HG03025 (cell line): Measurements from ENCODE around the gene CABP7.

Experiments
- ATAC-seq: cut with Tn5 transposase; IDR thresholded peaks from one replicate; pipeline ENCODE4 v1.9.1; 2021; ENCODE audit warnings: mild to moderate bottlenecking, moderate library complexity; ENCODE audit not compliant: unreplicated experiment, low FRiP score

The CABP7 gene

GRCh38 chr22:29722151-29722550, 2.3 kb downstream of the CABP7 start:
- ATAC-seq: no peak

DNA sequence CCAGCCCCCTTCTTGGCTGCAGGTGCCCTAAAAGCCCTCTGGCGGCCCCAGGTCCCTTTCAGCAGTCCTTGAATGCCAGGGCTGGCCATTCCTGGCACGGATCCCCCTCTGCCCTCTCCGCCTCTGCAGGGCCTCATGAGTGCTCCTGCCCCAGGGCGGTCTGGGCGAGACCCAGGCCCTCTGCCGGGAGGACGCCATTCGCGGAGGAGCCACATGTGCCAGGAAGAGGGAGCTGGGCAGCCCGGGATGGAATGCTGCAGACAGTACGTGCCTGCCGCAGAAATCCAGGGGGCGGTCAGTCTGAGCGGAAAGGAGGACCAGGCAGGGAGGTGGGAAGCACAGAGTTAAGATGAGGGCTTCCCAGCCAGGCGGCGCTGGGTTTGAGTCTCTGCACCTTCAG, 2.8 kb downstream of the CABP7 start:
- no peak for ATAC-seq

DNA sequence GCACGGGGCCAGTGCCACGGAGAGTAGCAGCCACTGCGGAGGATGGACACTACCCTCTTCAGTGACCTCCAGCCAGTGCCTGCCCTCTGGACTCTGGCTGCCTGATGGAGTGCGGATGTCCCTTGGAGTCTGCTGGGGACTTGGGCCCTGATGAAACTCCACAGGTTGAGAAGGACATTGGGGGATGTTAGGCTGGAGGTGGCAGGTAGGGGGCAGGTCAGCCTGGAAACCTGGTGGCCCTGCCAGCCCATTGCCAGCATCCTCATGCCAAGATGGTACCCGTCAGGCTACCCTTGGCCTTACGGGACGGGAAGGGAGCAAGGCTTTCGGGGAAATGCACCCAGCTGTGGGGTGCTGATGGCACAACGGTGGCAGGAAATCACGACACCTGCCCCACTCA, 4.0 kb downstream of the CABP7 start:
- no peak for ATAC-seq

DNA sequence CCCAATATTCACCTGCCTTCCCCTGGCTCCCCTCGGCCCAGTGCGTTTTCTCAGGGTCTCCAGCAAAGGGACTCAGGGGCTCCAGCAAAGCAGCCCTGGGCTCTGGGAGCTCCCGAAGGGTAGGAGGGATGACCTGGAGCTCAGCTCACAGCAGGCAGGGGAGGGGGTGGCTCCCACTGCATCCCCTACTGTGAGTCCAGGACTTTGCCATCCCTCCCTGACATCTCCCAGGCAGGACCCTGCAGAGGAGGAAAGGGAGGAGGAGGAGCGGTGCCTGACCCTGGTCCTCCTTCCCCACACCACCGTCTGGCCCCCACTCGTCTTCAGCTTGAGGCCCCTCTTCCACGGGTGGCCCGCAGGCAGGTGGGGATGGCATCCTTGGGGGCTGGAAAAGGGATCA, 5.0 kb downstream of the CABP7 start:
- no peak for ATAC-seq

DNA sequence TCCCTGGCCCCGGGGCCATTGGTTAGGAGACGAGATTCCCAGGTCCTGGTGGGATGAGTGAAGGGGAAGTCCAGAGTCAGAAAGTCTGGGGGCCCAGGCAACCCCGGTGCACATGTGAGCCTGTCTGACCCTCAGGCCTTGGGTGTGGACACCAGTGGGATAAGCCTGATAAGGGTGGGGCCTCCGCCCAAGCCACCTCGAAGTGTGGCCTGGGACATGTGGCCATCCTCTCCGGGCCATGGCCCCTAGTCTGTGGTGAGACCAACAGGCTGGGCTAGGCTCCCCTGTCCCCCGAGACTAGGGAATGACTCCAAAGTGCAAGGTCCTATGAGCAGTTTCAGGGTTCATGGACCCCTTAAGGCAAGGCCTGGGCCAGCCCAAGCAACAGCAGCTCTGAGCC, 6.3 kb downstream of the CABP7 start:
- ATAC-seq: no peak

GRCh38 chr22:29726512-29727130, 6.8 kb downstream of the CABP7 start:
- no peak for ATAC-seq

DNA sequence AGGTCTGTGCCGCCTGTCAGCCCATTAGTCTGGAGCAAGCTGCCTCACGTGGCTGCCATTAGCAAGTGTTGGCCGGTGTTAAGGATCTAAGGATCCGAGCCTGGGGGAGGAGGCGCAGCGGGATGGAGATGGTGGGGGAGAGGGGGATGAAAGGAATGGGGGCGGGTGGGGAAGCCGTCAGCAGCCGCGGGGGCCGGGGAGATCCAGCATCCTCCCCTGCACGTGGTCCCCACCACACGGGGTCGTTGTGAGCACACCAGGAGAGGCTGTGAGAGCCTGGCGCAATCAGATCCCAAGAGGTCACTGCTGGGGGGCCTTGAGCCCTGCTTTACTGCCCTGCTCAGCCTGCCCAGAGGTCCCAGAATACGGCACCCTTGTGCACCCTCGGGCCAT, 7.3 kb downstream of the CABP7 start:
- ATAC-seq: no peak

- no peak for ATAC-seq
Measured at GRCh38 chr22:29729161-29729560, 9.4 kb downstream of the CABP7 start.

DNA sequence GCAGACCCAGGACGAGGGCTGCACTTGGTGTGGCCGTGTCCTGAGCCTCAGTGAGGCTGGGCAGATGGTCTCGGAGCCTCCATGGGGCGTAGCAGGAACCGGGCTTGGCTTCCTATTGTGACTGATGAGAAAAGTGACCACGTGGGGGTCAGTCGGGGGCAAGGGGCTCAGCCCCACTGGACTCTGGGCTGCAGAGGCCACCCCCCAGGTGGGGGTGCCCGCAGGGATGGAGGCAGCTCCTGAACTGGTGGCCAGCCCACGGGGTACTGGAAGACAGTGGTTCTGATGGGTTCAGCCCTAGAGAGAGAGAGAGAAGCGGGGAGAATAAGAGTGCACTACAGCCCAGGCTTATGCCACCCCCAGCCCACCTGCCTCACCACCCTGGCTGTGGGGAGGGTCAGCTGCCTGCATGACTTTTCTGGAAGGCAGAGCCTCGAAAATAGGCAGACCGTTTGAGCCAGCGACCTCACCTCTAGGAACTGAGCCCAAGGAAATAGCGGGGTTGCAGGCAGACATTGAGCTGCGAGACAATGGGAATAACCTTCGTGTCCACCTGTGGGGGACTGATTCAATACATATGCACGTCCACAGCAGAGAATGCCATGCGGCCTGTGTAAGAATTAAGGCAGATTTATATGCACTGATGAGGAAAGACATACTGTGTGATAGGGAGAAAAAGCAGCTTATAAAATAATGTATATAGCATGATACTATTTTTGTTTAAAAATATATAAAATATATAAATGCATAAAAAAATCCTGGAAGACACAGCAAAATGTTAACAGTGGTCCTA, 11.5 kb downstream of the CABP7 start:
- no peak for ATAC-seq

DNA sequence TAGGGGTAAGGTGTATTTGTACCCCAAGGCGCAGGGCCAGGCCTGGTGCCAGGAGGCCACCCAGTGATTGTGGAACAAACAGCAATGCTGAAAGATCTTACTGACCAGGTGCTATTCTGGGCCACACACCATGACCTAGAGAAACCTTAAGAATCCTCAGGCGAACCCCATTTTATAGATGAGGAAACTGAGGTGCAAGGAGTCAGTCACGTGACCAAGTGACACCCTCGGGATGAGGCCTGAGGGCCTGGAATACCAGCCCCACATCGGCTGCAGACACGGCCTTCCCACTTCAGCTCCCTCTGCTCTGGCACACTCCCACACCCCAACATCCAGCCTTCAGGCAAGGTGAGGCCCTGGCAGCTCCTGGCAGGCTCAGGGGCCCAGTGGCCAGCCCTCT, 13.1 kb downstream of the CABP7 start:
- ATAC-seq: no peak

- ATAC-seq: no peak
Measured at GRCh38 chr22:29733362-29734201, 13.8 kb downstream of the CABP7 start.

- no peak for ATAC-seq
Measured at GRCh38 chr22:29734406-29734805, 14.6 kb downstream of the CABP7 start.

- no peak for ATAC-seq
Measured at GRCh38 chr22:29734838-29735237, 15.0 kb downstream of the CABP7 start.

- ATAC-seq: no peak
Measured at GRCh38 chr22:29735416-29735815, 15.6 kb downstream of the CABP7 start.

- ATAC-seq: no peak
Measured at GRCh38 chr22:29737251-29738117, 17.7 kb downstream of the CABP7 start.

DNA sequence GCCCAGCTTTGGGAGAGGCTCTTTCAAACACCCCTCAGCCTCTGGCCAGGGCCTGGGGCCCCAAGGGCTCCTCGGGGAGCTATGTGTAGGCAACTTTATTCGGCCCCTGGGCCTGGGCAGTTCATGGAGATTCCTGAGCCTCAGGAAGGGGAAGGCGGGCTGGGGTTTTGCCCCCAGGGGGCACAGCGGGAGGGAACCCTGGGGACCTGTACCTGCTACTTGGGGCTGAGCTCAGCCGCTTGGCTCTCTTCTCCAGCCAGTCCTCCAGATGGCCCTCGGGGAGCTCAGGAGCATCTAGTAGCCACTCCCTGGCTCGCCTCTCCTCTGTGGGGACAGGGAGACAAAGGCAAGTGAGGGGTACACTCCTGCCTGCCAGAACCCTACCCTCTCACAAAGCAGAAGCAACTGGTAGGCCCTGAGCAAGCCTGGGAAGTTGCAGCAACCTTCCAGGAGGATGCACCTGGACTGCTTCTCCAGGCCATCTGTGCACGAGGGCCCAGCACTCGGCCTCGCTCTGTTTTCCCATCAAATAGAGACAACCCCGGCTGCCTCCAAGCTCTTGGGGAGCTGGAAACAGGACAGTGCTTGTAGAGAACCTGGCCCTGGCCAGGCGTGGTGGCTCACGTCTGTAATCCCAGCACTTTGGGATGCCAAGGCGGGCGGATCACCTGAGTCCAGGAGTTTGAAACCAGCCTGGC, 18.5 kb downstream of the CABP7 start:
- ATAC-seq: no peak

GRCh38 chr22:29739346-29739875, 19.6 kb downstream of the CABP7 start:
- ATAC-seq: no peak

- ATAC-seq: no peak
Measured at GRCh38 chr22:29740216-29740615, 20.4 kb downstream of the CABP7 start.

- ATAC-seq: no peak
Measured at GRCh38 chr22:29741926-29742325, 22.1 kb downstream of the CABP7 start.

GRCh38 chr22:29742326-29742725, 22.5 kb downstream of the CABP7 start:
- no peak for ATAC-seq
